Effector memory CD4-positive, alpha-beta T cell (primary cell): ENCODE results near the gene PLCG1.

Experiments
- DNase-seq, 3 donors: peaks; one replicate each; pipeline ENCODE4 v3.0.0-alpha.2; 2020
- H3K27ac ChIP-seq: 2 replicates; pipeline ENCODE4 v1.7.0; 2013; ENCODE audit warnings: mild to moderate bottlenecking, low read length, moderate library complexity; ENCODE audit not compliant: insufficient read depth, poor library complexity, severe bottlenecking
- H3K27me3 ChIP-seq: replicated peaks from 2 replicates; pipeline ENCODE4 v1.7.0; 2013; ENCODE audit warnings: mild to moderate bottlenecking, low read length; ENCODE audit not compliant: insufficient read depth, control insufficient read depth, poor library complexity, severe bottlenecking
- H3K36me3 ChIP-seq: 2 replicates; pipeline ENCODE4 v1.7.0; 2013; ENCODE audit warnings: mild to moderate bottlenecking, low read length, moderate library complexity; ENCODE audit not compliant: control insufficient read depth, insufficient read depth
- H3K4me1 ChIP-seq: 2 replicates; pipeline ENCODE4 v1.7.0; 2013; ENCODE audit warnings: low read length, mild to moderate bottlenecking; ENCODE audit not compliant: control insufficient read depth, insufficient read depth, poor library complexity, severe bottlenecking
- H3K4me3 ChIP-seq: 2 replicates; pipeline ENCODE4 v1.7.0; 2013; ENCODE audit warnings: low read length, low read depth, mild to moderate bottlenecking; ENCODE audit not compliant: insufficient read depth, poor library complexity, severe bottlenecking
- H3K9me3 ChIP-seq: 2 replicates; pipeline ENCODE4 v1.7.0; 2013; ENCODE audit warnings: mild to moderate bottlenecking, low read length, moderate library complexity; ENCODE audit not compliant: control insufficient read depth

Gene PLCG1

DNA sequence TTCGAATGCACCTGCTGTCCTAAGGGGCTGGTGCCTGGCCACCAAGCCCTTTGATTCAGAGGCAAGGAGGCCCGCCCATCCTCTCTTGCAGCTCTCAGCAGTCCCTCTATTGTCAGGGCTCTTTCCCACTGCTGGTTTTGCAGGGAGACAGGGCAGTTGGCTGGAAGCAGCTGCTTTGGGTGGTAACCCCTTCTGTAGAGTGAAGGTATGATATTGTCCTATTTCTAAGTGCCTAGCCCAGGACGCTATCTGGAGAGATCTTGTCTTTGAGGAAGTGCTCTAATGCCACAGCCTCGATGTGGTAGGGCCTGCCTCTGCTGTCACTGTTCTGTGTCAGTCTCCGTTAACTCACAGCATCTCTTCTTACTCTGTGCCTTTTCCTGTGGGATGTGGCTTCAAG, 5.6 kb downstream of the PLCG1 start:
- H3K27me3 ChIP-seq = no peaks in the 10 kb centered on the region
- peak overlapping the region; percentile 66 for H3K4me3 ChIP-seq
- peak overlapping the region; percentile 88 for H3K27ac ChIP-seq
- H3K4me1 ChIP-seq = peaks cover 83% of the 10 kb centered on the region
- no peaks in the 10 kb centered on the region for H3K9me3 ChIP-seq
- no peaks in the 10 kb centered on the region for H3K36me3 ChIP-seq
- DNase-seq = peak; percentile 22 to 47 (median 41)

DNA sequence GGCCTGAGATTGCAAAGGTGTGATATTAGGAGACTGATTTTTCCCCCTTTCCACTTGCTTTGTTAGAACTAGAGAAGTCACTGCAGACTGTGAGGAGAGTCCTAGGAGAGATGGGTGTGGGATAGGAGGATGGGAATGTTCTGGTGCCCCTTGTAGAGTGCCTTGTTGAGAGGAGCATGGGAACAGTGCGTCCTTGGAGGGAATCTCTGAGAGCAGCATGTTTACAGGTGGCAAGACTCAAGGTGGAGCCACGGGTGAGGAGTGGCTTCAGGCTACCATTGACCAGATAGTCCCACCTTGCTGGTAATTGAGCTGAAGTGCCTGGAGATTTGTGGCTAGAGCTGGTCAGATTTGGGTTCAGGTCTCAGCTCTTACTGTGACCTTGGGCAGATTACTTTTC, 6.0 kb downstream of the PLCG1 start:
- Histone ChIP-seq H3K27ac (peak overlapping the region; percentile 88), H3K4me3 (peak overlapping the region; percentile 66), H3K36me3 (no peaks in the 10 kb centered on the region), H3K27me3 (no peaks in the 10 kb centered on the region), H3K9me3 (no peaks in the 10 kb centered on the region), H3K4me1 (peaks cover 87% of the 10 kb centered on the region)
- DNase-seq = no peak

DNA sequence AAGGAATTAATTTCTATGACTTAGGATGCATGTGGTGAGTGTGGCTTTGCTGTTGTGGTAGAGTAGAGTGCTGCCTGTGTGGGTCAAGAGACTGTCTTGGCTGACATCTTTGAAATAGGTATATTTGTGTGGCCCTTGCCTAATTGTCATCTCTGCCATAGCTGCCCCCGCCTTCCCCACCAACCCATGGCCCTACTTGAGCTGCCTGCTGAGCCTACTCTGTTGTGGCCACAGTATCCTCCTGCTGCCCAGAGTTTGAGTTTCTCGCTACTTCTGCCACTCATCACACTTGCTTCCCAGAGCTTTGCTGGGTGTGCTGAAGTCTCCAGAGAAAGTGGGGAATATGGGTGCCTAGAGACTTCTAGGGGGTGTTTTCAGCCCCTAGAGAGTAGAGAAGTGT, 8.0 kb downstream of the PLCG1 start:
- H3K27me3 ChIP-seq = no peaks in the 10 kb centered on the region

DNA sequence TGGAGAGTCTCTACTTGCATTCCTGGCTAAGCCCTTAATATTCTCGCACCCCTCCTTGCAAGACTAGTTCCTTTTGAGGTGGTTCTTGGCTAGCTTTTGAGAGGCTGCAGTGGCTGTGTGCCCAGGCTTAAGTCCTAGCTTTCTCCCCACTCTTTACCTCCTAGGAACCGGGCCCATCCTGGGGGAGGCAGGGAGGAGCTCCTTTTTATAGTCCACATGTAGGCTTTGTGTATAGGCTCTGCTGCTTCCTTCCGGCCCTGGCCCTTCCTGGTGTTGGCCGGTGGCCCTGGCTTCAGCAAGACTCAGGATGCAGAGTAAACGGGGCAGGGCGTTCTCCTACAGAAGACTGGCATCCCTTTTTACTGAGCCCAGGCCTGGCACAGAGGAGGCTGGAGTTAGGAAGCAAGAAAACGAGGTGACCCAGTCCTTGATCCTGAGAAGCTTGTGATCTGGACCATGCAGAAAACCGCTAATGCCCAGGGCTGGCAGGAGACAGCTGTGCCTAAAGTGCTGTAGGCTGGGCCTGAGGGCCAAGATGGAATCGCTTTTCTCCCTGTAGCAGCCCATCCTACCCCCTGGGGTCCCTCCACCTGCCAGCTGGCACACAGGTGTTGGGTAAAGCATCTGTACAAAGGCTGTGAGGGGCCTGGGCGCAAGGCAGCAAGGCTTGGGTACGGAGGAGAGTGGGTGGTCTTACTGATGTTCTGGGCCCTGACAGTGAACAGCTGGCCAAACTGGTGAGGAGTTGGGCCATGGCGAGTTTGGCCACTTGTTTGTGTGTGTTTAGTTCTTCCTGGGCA, 8.7 kb downstream of the PLCG1 start:
- peaks cover 100% of the 10 kb centered on the region for H3K4me1 ChIP-seq
- no peaks in the 10 kb centered on the region for H3K9me3 ChIP-seq
- H3K4me3 ChIP-seq = peak overlapping the region; percentile 14
- no peak for DNase-seq
- H3K27ac ChIP-seq = peak overlapping the region; percentile 43
- H3K27me3 ChIP-seq = no peaks in the 10 kb centered on the region
- H3K36me3 ChIP-seq = no peaks in the 10 kb centered on the region

More for the DNA sequence above, 8.0 kb downstream of the PLCG1 start:
- Histone ChIP-seq H3K4me1 (peaks cover 100% of the 10 kb centered on the region), H3K4me3 (no peak overlapping the region), H3K9me3 (no peaks in the 10 kb centered on the region), H3K27ac (peak overlapping the region; percentile 43), H3K36me3 (no peaks in the 10 kb centered on the region)
- DNase-seq = no peak

DNA sequence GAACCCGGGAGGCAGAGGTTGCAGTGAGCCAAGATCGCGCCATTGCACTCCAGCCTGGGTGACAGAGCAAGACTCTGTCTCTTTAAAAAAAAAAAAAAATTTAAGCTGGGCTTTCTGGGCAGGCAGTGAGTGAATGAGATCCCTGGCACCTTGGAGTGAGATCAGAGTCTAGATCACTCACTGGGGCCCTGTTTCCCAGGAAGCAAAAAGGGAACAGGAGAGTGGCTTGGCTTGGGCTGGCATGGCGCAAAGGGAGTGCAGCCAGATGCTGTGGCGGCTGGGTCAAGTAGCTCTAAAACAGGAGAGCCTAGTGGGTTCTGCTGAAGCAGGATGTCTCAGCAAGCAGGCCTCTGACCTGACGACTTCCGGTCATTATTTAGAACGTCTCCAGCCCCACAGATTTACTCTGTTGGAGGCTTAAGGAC, 10.4 kb downstream of the PLCG1 start:
- Histone ChIP-seq H3K36me3 (no peaks in the 10 kb centered on the region), H3K4me1 (peaks cover 100% of the 10 kb centered on the region), H3K27ac (peak overlapping the region; percentile 33), H3K27me3 (no peaks in the 10 kb centered on the region), H3K9me3 (no peaks in the 10 kb centered on the region), H3K4me3 (no peak overlapping the region)
- DNase-seq = no peak

DNA sequence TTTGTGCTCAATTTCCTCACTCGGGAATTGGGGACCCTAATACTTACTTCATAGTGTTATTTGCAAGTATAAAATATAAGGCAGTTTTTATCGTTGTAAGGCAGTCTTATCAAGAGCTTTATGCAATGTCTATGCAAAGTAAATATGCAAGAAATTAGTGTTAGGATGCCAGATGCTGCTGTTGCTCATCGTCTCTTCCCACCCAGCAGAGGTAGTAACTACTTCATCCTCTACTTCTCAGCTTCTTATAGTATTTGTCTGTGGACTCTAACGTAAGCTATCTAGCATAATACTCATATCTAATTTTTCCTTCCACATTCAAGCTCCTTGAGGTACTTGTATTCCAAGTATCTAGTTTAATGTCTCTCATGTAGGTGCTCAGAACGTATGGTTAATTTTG, 11.6 kb downstream of the PLCG1 start:
- H3K36me3 ChIP-seq = no peaks in the 10 kb centered on the region
- H3K27me3 ChIP-seq = no peaks in the 10 kb centered on the region
- no peak for DNase-seq
- peaks cover 98% of the 10 kb centered on the region for H3K4me1 ChIP-seq
- H3K27ac ChIP-seq = peak overlapping the region; percentile 81
- H3K4me3 ChIP-seq = no peak overlapping the region
- no peaks in the 10 kb centered on the region for H3K9me3 ChIP-seq

DNA sequence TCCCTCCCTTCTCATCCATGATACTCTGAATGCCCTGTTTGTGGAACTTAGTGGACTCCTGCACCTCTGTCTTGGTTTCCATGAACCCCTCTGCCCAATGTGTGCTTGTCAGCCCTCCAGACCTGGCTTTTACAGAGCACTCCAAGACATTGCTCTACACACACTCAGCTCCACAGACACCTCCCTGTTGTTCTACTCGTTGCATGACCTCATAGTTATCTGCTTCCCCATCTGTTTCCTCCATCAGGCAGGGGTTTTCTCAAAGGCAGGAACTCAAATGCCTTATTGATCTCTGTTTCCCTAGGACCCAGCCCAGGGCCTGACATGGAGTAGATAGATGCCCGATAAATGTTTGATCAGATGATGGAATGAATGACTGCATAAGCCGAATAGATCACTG, 13.3 kb downstream of the PLCG1 start:
- Histone ChIP-seq H3K4me1 (peaks cover 98% of the 10 kb centered on the region), H3K27me3 (no peaks in the 10 kb centered on the region), H3K36me3 (no peaks in the 10 kb centered on the region), H3K4me3 (no peak overlapping the region), H3K9me3 (no peaks in the 10 kb centered on the region), H3K27ac (peak overlapping the region; percentile 81)
- DNase-seq = peak in 2 of 3 donors; percentile 28 to 32

DNA sequence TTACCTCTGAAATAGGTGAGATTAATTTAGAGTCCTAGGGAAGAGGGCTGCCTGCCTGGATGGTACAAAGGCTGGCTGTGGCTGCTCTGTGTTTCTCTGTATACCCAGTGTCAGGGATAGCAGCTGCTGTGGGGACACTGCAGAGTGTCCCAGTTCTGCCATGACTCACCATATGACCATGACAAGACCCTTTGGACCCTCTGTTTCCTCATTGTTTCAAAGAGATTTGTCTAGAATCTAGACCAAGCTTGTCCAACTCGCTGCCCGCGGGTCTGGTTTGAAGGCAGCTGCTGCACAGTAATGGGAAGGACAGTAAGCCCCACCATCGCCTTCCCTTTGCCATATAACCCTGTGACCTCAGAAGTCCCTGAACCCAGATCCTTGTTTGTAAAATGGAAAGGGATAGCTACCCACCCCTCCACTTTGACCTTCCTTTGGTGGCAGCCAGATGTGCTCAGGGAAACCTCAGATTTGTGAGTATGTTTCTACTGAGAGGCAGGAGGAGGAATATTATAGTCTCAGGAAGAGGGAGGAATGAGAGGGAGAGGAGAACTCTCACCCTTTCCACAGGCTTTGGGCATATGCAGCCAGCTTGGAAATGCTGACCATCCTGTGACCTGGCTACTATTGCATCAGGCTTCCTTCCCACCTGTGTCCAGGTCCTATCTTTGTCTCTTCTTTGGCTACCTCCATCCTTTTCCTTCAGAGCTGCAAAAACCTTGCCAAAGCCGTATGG, 14.0 kb downstream of the PLCG1 start:
- Histone ChIP-seq H3K9me3 (no peaks in the 10 kb centered on the region), H3K27ac (peak overlapping the region; percentile 81), H3K4me3 (no peak overlapping the region), H3K36me3 (no peaks in the 10 kb centered on the region), H3K4me1 (peaks cover 98% of the 10 kb centered on the region), H3K27me3 (no peaks in the 10 kb centered on the region)
- no peak for DNase-seq

DNA sequence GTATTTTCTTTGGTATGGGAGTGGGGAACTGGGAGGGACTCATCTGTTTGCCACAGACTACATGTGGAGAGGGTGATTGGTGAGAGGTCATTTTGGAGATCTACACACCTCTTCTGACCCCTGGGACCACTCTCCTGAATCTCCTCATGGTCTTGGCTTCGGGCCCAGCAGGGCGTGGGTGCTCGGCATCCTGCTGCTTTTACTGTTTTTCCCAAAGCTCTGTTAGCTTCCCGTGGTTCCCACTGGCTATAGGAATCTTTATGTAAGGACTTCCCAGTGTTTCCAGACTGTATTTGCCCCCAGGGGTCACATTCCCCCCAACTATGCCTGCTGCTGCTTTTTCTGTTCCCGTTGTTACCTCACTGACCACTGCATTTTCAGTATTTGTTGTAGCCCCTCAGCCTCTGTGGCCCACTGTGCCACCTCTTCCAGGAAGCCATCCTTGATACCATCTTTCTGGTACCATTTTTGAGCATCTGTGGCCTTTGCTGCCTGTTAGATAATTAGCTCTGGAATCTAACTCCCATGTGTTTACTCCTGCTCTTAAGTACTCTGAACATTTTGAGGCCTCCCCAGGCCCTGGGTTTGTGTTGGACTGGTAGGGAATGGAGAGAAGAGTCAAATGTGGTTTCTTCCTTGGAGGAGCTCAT, 14.9 kb downstream of the PLCG1 start:
- Histone ChIP-seq H3K27me3 (no peaks in the 10 kb centered on the region), H3K27ac (peak overlapping the region; percentile 81)
- DNase-seq = no peak

More for the DNA sequence above, 14.9 kb downstream of the PLCG1 start:
- Histone ChIP-seq H3K4me1 (peaks cover 98% of the 10 kb centered on the region), H3K36me3 (no peaks in the 10 kb centered on the region), H3K4me3 (no peak overlapping the region), H3K9me3 (no peaks in the 10 kb centered on the region)
